GM18861 (cell line): ENCODE data around the gene CGN.
"Not testable (repeated sequence)": the region's sequence is repeated elsewhere in the genome, so short reads cannot be mapped to it uniquely, and the experiment has no call there.

Experiments used
- ATAC-seq: cut with Tn5 transposase; IDR thresholded peaks from one replicate; pipeline ENCODE4 v1.9.1; 2021; ENCODE audit not compliant: unreplicated experiment

CGN gene

GRCh38 chr1:151501474-151501873, 9.7 kb upstream of the CGN start:
- ATAC-seq, result no peak

GRCh38 chr1:151502035-151502700, 9.0 kb upstream of the CGN start:
- no peak for ATAC-seq

GRCh38 chr1:151502859-151503780, 8.1 kb upstream of the CGN start:
- ATAC-seq, result no peak

DNA sequence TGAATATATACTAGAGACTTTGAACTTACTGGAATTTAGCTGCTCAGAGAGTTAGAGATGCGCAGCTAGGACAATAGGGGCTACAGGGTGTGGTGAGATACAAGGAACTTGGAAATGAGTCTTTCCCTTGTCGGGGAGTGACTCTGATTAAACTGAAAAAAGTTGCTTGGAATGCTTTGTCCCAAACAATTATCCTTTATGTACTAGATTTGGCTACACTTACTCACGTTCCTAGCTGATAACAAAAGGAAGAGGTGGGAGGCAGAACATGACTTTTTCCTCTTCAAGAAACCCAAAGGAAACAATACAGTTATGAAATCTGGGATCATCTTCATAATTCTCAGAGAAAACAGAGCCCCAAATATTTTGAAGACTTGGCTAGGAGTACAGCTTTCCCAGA, 6.9 kb upstream of the CGN start:
- no peak for ATAC-seq

DNA sequence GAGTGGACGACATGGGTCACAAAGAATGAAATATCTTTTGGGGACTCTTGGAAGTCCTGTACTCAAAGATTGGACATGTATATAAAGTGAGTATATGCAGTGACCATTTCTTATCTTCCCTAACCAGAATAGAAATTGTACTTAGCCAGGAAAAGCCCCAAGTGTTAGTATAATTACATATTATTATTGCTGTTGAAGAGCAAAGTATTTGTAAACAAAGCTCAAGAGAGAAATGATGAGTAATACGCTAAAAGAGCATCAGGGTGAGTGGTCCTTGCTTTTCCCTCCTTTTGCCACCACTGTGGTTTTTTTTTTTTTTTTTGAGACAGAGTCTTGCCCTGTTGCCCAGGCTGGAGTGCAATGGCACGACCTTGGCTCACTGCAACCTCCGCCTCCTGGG, 6.4 kb upstream of the CGN start:
- no peak for ATAC-seq

- no peak for ATAC-seq
Measured at GRCh38 chr1:151508833-151509232, 2.4 kb upstream of the CGN start.

- no peak for ATAC-seq
Measured at GRCh38 chr1:151509350-151510019, 1.7 kb upstream of the CGN start.

GRCh38 chr1:151510020-151510405, 1.2 kb upstream of the CGN start:
- ATAC-seq, result no peak

DNA sequence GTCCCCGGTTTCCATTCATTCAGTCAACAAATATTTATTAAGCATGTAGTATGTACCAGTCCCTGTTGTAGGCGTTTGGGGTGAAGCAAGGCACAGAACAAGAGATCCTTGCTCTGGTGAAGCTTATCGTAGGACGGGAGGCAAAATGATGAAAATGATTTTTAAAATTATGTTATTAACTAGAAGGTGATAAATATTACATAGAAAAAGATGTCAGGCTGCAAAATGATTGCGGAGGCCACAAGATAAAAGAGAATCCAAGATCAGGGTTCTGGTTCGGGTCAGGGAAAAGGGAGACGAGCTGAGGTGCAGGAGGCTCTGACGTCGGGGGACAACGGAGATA, 602 bp upstream of the CGN start:
- no peak for ATAC-seq

DNA sequence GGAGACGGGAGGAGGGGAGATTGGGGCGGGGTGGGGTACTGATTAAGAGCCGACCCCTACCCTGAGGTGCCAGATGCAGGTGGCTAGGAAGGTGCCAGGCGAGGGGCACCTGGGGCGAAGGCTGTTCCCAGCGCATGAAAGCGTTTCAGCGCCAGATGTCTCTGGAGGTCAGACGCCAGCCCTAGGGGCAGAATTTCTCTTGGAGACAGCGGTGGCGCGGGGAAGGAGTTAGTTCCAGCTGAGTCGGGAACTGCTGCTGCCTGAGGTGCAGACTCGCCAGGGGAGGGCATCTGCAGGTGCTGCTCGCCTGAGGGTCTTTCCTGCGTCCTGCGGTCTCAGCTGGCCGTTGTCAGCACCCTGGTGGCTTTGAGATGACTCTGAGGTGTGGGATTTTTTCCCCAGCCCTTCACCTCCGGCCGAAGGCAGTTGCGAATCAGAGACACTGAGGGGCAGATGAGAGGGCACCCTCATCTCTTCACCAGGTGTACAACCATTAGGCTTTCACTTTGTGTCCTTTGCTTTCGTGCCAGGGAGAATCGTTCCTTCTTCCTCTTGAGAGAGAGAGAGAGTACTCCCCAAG, 539 bp downstream of the CGN start:
- no peak for ATAC-seq

DNA sequence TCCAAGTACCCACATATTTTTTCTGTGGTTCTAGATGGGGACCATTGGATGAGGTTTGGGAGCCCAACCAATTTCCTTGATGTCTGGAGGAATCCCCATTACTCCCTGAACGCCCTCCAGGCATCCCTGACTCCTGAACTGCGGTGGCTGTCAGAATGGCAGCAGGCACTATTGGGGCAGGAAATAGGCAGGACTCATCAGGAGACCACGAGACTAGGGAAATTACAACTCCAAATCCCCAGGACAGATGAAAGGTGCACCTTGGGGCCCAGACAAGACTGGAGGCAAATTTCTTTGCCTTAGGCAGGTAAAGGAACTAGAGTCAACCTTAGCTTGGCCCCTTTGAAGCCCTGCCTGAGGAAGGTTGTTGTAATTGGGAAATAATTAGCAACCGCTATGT, 1.1 kb downstream of the CGN start:
- no peak for ATAC-seq

GRCh38 chr1:151512801-151513625, 1.8 kb downstream of the CGN start:
- no peak for ATAC-seq

DNA sequence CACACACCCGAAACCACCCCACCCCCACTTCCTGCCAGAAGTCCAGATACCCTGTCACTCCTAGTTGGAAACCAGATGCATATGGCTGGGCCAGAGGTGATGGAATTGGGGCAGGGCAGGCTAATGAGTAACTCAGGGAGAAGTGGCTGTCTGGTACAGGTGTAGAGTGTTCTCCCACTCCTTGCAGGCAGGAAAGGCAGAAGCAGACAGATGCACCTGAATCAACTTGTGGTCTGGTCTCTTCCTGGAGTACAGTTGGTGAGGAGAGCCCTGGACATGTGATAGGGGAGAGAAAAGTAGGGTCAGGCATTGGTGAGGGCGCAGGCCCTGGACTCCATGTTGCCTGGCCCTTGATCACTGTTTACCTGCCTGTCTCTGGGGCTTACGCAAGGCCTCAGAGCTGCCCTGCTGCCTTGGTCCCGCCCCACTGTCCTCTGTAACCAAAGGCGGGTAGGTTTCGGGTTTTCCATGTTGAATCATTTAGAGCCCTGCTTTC, 2.5 kb downstream of the CGN start:
- ATAC-seq, result no peak

DNA sequence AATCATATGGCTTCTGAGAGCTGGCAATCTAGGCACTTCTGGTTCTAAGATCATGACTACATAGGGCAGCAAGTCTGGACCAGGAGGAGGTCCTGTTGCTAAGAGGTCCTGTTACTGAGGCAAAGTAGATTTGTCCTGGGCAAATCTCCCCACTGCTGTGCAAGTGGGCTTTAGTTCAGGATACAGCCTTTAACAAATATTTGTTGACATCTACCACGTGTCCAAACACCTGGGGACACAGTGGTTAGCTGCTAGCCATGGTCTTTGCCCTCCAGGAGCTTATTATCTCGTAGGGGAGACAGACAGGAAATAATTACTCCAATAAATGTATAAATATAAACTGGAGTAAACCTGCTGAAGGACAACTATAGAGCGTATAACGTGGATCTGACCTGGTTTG, 3.2 kb downstream of the CGN start:
- ATAC-seq, result no peak

DNA sequence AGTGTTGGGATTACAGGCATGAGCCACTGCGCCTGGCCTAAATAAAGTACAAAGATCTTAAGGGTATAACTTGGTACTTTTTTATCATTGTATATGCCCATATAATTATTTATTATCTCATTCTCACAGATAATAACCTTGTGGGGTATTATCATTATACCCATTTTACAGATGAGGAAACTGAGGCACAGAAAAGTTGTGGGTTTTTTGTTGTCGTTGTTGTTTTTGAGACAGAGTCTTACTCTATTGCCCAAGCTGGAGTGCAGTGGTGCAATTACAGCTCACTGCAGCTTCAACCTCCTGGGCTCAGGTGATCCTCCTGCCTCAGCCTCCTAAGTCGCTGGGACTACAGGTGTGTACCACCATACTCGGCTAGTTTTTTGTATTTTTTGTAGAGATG, 4.1 kb downstream of the CGN start:
- no peak for ATAC-seq

- ATAC-seq, result no peak
Measured at GRCh38 chr1:151516031-151516511, 4.9 kb downstream of the CGN start.

DNA sequence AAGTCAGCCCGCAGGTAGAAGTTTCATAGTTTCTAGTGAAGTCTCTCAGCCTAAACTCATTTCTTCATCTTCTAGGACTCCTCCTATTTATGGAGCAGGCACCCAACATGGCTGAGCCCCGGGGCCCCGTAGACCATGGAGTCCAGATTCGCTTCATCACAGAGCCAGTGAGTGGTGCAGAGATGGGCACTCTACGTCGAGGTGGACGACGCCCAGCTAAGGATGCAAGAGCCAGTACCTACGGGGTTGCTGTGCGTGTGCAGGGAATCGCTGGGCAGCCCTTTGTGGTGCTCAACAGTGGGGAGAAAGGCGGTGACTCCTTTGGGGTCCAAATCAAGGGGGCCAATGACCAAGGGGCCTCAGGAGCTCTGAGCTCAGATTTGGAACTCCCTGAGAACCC, 7.2 kb downstream of the CGN start:
- ATAC-seq, result no peak

DNA sequence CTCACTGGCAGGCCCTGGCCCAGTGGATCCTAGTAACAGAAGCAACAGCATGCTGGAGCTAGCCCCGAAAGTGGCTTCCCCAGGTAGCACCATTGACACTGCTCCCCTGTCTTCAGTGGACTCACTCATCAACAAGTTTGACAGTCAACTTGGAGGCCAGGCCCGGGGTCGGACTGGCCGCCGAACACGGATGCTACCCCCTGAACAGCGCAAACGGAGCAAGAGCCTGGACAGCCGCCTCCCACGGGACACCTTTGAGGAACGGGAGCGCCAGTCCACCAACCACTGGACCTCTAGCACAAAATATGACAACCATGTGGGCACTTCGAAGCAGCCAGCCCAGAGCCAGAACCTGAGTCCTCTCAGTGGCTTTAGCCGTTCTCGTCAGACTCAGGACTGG, 7.7 kb downstream of the CGN start:
- ATAC-seq, result no peak

- ATAC-seq, result no peak
Measured at GRCh38 chr1:151519667-151520066, 8.5 kb downstream of the CGN start.

GRCh38 chr1:151520359-151520758, 9.2 kb downstream of the CGN start:
- no peak for ATAC-seq

GRCh38 chr1:151522427-151522826, 11.2 kb downstream of the CGN start:
- not testable (repeated sequence) for ATAC-seq
